Stimulated activated CD4-positive, alpha-beta T cell treated with anti-CD3 and anti-CD28 coated beads, Interleukin-15, amount 100 ng/mL, for 1 hour (primary cell): Measurements from ENCODE around the gene RFX8.
A peak's percentile ranks its signal among the peaks of the same experiment; 100 is the strongest.

ENCODE experiments used
- DNase-seq, 2 donors: peaks; one replicate each; pipeline ENCODE4 v3.0.0-alpha.2; 2020; ENCODE audit warnings: low read depth in 1 of 2, low spot score in 1 of 2

Gene RFX8

GRCh38 chr2:101412092-101412694, 62.7 kb downstream of the RFX8 start:
- DNase-seq = no peak

- DNase-seq = no peak
Measured at GRCh38 chr2:101410746-101411145, 64.2 kb downstream of the RFX8 start.

GRCh38 chr2:101410114-101410513, 64.8 kb downstream of the RFX8 start:
- no peak for DNase-seq

GRCh38 chr2:101409699-101410098, 65.2 kb downstream of the RFX8 start:
- no peak for DNase-seq

GRCh38 chr2:101408925-101409324, 66.0 kb downstream of the RFX8 start:
- no peak for DNase-seq

- no peak for DNase-seq
Measured at GRCh38 chr2:101405351-101405899, 69.5 kb downstream of the RFX8 start.

GRCh38 chr2:101403745-101404144, 71.2 kb downstream of the RFX8 start:
- no peak for DNase-seq

- no peak for DNase-seq
Measured at GRCh38 chr2:101402630-101403029, 72.3 kb downstream of the RFX8 start.

- no peak for DNase-seq
Measured at GRCh38 chr2:101401906-101402305, 73.0 kb downstream of the RFX8 start.

GRCh38 chr2:101401326-101401665, 73.6 kb downstream of the RFX8 start:
- no peak for DNase-seq

GRCh38 chr2:101400506-101401325, 74.2 kb downstream of the RFX8 start:
- DNase-seq = no peak

GRCh38 chr2:101400048-101400447, 74.9 kb downstream of the RFX8 start:
- DNase-seq = no peak

- no peak for DNase-seq
Measured at GRCh38 chr2:101399021-101399799, 75.7 kb downstream of the RFX8 start.

- DNase-seq = no peak
Measured at GRCh38 chr2:101398116-101398821, 76.6 kb downstream of the RFX8 start.

- no peak for DNase-seq
Measured at GRCh38 chr2:101396316-101396717, 78.6 kb downstream of the RFX8 start.

GRCh38 chr2:101395545-101396315, 79.2 kb downstream of the RFX8 start:
- no peak for DNase-seq

GRCh38 chr2:101388232-101388631, 86.7 kb downstream of the RFX8 start:
- DNase-seq = no peak

- peak; percentile 6 to 40 for DNase-seq
Measured at GRCh38 chr2:101387151-101387834, 87.6 kb downstream of the RFX8 start, which contains the start of gene CREG2. CREG2 (minus strand) TSS chr2:101387503; CDS start chr2:101387457, 46 bp downstream.

GRCh38 chr2:101386599-101387150, 88.2 kb downstream of the RFX8 start:
- DNase-seq = no peak
